Germinal center (tissue), 1 donor: ENCODE measurements around the gene CDH23.

Experiments
- DNase-seq: peaks from one replicate; pipeline ENCODE4 v3.0.0; 2012; ENCODE audit warnings: mixed read lengths, low spot score

CDH23 gene

DNA sequence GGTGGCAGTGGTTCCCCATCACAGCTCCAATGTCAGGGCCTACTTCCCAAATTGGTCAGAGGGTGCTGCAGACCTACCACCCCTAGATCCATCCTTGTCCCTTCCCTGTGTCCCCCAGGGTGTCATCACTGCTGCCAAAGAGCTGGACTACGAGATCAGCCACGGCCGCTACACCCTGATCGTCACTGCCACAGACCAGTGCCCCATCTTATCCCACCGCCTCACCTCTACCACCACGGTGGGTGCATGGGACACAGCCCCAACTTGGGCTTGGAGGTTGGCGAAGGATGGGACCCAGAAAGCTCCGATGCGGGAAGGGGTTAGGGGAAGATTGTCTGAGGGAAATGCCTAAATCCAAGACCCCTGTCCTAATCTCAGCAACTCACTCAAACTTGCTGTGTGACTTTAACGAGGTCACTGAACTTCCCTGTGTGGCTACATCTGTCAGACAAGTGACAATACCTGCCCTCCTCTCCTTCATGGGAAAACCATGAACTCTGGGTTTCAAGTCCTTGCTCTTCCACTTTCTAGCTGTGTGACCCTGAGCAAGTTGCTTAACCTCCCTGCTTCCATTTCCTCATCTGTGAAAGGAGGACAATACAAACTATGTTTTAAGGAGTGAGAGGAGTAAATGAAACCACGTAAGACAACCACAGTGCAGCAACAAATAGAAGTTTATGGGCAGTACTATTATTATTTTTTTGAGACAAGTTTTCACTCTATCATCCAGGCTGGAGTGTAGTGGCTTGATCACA is 381.5 kb downstream of the CDH23 start:
- DNase-seq, result no peak

DNA sequence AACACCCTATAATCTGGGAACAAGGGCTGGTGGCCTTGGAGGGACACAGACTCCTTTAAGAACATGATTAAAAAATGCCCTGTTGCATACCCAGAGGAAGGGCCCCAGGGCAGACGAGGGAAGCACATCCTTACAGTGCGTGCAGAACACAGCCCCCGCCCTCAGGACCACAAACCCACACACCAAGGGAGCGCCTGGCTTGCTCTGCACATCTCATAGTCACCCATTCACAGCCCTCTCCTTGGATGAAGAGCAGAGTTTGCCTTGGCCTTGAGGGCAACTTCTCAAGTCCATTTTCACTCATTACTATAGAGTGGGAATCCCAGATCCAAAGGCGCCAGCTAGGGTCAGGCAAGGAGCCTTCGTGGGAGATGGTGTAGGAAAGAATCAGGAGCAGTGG is 382.9 kb downstream of the CDH23 start:
- no peak for DNase-seq

DNA sequence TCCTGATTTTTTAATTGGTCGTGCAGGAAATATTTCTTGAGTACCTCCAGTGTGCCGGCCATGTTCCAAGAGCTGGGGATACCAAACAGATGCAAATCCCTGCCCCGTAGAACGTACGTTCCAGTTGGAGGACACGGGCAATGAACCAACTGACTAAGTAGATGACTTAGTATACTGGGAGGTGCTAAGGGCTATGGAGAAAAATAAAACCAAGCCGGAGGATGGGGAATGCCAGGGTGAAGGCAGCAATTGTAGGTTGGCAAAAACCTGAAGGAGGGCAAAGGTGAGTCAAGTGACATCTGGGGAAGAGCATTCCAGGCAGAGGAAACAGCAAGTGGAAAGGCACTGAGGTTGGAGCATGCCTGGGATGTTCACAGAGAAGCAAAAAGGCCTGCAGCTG is 383.4 kb downstream of the CDH23 start:
- DNase-seq, result no peak

DNA sequence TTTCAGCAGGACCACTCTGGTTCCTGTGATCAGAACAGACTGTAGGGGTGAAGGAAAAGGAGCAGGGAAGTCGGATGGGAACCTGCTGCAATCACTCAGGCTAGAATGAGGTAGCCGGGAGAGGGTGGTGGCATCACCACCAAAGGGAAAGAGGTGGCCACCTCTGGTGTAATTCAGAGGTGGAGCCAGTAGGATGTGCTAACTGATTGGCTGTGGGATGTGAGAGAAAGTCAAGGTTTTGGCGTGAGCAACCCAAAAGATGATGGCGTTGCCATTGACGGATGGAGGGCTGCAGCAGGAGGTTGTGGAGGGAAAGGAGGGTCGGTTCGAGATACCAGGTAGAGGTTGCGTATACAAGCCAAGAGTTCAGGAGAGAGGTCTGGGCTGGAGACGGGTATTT is 384.0 kb downstream of the CDH23 start:
- DNase-seq, result no peak

DNA sequence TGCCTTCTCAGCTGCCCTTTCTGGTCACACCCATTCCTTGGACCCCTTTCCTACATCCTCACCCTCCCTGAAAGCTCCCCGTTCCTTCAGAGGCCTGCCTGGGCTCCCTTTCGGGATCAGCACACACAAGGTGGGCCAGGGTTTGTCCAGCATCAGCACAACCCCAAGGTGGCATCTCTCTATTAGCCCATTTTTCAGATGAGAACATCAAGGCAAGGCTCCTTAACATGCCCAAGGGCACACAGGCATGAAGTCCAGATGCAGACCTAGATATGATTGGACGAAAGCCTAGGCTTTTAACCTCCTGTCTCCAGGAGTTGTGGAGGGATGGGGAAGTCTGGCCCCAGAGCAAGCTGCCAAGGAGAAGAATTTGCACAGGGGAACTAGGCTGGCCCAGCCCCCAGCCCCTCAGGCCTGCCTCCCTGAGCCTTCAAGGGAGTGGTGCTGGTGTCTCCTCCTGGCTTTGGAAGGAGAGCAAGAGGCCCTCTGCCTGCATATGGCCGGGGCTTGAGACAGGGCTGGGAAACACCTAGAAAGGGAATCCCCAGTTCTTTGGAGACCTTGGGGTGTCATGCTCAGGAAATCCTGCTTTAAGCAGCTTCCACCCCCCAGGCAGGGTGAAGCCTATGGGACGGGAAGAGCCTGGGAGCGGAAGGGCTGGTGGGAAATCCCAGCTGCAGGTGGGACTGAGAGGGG is 385.6 kb downstream of the CDH23 start:
- no peak for DNase-seq

DNA sequence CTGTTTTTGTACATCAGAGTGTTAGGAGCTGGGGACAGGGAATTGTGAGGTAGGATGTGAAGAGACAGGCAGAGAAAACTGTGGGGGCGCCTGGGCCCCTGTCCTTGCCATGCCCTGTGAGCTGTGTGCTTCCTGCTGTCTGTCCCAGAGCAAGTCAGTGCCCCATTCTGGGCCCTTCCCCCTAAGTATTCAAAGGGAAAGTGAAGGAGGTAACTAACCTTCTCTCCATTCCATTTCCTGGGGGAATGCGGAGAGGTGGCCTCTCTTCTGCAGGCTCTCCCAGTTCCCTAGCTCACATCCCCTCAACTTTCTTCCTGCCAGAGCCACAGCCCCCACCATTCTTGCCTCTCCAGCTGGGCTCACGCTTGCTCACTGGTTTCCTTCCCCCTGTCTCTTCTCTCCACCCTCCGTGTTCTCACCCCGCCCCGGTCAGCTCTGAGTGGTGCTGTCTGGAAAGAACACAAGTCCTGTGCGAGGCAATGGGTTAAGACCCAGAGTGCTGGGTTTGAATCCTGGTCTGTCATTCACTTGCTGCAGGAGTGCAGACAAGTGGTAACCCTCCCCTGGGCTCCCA is 386.3 kb downstream of the CDH23 start:
- DNase-seq, result no peak

DNA sequence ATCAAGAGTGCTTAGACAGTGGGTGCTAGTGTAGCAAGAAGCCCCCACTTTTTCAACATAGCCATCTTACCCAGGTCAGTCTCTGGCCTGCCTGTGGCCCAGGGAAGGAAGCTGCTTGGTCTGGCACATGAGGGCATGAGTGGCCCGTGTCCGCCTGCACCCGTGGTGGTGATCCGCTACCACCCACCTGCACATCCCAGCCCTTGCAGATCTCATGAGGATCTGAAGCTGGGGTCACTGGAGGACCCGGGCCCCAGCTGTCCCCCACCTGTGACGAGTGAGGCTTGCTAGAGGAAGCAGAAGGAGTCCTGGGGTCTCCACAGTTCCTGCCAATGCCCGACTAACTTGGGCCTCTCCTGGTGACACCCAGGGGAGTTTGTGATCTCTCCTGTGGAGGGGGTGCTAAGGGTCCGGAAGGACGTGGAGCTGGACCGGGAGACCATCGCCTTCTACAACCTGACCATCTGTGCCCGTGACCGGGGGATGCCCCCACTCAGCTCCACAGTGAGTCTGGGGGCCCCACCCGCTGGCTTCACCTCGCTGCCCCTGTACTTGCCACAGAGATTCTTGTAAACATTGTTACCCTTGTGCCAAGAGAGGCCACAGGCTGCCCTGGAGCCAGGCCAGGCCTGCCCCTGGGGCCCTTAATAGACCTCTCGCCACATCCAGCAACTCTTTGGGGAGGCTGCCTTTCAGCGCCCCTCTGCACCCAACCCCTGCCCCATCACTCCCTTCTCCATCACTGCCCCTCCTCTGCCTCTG is 387.4 kb downstream of the CDH23 start:
- DNase-seq, result no peak

DNA sequence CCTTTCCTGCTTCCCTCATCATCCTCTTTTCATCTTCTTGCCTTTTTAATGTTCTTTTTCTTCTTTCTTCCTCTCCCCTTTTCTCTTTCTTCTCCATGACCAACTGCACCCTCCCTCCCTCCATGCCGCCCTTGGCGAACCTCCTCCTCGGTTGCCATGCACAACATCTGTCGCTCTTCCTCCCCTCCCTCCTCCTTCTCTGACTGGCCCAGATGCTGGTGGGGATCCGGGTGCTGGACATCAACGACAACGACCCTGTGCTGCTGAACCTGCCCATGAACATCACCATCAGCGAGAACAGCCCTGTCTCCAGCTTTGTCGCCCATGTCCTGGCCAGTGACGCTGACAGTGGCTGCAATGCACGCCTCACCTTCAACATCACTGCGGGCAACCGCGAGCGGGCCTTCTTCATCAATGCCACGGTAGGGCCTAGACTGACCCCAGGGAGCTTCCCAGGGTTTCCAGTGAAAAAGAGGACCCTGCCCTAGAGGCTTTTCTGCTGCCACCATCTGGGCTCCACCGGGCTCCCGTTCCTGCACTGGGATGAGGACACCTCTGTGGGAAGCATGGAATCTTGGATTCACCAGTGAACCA is 388.1 kb downstream of the CDH23 start:
- DNase-seq, result no peak

DNA sequence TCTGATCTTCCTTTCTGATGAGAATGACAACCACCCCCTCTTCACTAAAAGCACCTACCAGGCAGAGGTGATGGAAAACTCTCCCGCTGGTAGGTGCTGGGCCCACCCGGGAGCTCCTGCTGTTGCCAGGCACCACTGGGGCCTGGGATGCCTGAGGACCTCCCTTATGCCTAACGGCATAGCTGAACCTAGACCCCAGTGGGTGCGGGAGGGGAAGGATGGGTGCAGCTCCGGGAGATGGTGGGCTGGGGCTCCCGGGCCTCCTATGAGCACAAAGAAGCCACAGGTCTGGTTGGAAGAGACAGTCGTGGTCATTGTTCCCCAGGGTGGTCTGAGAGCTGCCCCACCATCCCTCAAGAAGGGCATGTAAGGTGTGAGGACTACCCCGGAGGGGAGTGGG is 392.2 kb downstream of the CDH23 start:
- DNase-seq, result no peak

DNA sequence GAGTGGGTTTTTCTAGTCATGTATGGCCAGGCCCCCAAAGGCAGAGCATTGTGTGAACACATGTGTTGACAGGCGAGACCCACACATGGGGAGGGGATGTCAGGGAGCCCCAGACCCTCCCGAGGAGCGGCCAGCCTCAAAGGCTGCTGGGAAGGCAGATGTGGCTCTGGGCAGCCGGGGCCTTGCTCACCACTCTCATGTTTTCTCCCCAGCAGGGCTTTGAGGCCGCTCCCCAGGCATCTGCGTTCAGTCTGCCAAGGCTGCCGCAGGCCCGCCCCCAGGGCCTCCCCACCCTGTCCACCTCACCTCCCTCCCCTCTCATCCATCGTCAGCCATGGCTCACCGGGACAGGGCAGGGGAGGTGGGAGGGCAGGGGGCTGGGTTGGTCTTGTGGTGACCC is 393.2 kb downstream of the CDH23 start:
- DNase-seq, result no peak

DNA sequence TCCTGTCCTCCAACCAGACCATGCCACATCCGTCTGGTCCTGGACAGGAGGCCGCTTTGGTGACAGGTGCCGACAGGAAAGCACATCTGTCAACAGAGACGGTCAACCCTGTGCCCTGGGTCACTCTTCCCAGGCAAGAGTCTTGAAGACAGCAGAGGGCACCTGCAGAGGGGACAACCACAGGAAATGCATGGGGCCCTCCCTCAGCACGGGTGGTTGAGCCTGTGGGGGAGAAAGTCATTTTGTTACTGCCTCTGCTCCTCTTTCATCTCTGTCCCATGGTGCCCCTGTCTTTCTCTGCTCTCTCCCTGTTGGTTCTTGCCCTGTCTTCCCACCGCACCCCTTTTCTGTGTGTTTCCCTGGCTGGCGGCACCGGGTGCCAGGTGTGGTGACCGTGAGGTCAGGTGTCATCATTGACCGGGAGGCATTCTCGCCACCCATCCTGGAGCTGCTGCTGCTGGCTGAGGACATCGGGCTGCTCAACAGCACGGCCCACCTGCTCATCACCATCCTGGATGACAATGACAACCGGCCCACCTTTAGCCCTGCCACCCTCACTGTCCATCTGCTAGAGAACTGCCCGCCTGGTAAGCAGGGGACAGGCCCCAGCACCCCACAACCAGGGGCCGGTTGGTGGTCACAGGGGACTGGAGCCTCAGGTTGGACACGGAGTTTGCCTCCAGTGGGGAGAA is 394.2 kb downstream of the CDH23 start:
- no peak for DNase-seq

DNA sequence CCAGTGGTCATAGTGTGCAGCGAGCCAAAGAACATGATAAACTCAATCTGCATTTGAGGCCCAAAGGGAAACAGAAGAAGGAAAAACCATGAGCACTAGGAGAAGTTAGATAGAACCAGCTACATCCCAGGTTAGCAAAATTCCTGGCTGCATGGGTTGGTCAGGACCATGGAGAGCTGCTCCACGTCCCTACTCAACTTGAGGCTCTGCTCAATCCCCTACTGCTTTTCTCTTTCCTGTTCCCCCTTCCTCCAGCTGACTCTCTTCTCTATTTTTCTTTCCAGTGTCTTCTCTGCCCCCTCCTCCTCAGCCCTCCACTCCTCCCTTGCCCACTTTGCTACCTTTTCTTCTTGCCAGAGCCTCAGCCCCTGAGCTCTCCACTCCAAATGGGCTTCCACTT is 398.5 kb downstream of the CDH23 start:
- no peak for DNase-seq

DNA sequence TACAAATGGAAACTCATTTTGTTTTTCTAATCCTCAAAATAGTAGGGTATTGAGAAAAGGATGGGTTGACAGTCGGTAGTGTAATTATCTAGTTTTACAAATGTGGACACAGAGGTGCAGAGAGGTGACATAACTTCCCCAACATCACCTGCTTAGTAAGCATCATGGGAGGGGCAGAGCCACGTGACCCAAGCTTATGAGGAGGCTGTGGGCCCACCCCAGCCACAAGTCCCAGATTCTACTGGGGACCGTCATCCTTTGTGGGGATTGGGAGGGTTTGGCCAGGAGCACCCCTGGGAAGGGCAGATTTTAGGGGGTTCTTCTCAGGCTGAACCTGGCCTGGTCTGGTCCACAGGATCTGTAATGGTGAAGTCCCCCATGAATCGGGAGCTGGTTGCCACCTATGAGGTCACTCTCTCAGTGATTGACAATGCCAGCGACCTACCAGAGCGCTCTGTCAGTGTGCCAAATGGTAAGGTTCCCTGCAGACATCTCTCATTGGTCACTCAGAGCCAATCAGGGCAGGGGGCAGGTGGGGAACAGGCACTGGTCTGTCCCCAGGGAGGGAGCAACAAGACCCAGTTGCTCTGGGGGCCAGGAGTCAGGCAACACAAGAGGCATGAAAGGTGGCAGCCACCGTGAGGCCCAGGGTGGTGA is 400.2 kb downstream of the CDH23 start:
- no peak for DNase-seq

DNA sequence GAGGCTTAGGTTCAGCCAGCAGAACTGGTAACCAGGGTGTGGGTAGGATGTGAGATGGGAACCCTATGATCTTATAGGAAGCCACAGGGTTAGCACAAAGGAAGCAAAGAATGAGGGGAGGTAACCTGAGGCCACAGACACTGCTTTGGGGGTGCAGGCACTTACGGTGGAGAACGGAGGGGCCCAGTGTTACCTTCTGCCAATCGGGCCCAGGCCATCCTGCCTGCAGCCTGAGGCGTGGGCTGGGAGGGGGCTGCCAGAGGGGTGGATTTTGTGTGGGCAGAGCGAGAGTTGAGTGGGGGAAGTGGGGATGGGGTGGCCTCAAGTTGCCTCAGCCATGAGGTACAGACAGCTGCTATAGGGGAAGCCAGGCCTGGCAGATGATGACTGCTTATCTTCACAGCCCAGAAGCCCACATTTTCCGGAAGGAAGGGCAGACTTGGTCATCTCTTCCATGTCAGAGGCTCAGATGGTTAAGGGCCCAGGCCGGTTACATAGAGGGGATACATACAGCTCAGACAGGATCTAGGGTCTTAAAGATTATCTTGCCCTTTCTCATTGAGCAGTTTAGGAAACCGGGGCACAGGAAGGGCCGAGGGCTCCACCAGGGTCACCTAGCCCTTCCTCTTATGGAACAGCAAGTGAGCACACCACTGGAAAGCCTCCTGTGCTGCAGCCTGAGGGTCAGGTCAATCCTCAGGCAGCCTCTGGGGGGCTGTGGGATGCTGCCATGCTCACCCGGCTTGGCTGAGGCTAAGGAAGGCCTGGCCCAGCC is 401.0 kb downstream of the CDH23 start:
- no peak for DNase-seq

DNA sequence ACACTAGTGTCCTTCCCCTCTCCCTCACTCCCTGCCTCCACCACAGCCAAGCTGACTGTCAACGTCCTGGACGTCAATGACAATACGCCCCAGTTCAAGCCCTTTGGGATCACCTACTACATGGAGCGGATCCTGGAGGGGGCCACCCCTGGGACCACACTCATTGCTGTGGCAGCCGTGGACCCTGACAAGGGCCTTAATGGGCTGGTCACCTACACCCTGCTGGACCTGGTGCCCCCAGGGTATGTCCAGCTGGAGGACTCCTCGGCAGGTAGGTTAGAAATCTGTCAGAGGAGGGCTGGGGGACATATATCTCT is 401.5 kb downstream of the CDH23 start:
- DNase-seq, result no peak

DNA sequence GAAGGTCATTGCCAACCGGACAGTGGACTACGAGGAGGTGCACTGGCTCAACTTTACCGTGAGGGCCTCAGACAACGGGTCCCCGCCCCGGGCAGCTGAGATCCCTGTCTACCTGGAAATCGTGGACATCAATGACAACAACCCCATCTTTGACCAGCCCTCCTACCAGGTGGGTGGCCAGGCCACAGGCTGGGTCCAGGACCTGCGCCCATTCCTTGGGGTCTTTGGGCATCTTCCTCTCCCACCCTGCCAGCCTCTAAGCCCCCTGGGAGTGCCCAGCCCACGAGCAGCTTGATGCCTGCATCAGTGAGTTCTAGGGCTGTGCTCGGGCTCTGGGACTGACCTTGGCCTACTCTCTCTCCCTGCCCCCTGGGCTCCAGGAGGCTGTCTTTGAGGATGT is 402.4 kb downstream of the CDH23 start:
- no peak for DNase-seq

DNA sequence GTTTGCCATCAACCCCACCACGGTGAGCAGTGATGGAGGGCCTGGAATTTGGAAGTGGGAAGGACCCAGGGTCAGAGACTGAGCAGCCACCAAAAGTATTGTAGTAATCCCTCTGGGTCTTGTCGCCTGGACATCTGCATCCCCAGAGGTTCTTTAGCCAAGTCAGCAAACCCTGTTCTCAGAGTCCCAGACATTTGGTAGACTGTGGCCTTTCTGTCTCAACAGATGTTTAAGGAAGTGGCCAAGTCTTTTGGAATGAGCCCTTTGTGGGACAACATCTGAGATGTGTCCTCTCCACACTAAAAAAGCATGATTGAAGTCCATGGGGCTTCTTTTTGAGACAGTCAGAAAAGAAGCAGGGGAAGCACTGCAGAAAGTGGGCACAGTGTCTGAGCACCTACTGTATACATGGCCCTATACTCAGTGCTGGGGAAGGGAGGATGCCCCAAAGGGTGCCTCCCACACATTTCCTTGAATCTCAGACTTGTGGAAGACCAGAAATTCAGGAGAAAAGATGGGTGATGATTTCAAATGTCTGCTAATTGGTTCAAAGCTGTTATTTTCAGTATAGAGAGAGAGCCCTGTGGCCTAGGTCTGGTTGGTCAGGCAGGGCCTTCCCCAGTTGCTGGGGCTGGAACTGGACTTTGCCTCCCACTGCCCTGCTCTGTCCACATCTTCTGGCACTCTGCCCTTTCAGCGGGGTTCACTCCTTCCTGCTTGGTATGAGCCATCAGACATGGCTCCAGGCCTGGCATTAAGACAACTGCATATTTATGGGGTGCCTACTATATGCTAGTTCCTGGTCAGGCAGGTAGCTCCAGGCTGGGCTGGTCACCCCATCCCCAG is 403.1 kb downstream of the CDH23 start:
- DNase-seq, result no peak

DNA sequence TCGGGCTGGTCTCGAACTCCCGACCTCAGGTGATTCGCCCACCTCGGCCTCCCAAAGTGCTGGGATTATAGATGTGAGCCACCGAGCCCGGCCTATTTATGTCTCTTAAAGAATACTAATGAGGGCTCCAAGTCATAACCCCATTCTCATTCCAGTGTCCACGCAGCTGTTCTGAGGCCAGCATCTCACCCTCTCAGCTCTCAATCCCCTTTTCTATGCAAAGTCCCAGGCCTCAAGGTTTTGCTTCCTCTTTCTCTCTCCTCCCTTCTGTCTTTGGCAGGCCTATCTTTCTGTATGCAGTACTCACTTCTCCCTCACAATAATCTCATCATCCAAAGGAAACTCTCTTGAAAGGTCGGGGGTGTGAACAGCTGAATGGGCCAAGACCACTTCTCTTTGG is 404.6 kb downstream of the CDH23 start:
- peak; percentile 69 for DNase-seq

DNA sequence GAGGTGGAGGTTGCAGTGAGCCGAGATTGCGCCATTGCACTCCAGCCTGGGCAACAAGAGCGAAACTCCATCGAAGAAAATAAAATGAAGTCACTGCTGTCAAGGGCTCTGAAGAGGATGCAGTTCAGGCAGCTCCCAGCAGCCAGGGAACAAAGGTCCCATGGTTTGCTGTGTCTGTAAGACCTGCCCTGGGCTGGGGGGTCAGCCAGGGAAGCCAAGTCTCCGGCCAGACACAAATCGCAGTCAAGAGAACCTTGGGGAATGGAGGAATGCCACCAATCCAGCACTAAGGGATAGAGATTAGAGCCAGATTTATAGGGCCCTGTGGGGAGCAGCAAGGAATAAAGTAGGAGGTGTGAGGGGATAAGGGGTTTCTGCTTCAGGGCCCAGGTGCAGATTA is 405.5 kb downstream of the CDH23 start:
- no peak for DNase-seq
